OCI-LY1 (cell line): Measurements from ENCODE around the gene ETFB.

ENCODE experiments used
- H2AFZ ChIP-seq: fragments of 200-600 bp; sonication (generic), shearing (Covaris generic); 2 replicates; pipeline ENCODE4 v1.6.0; 2014; ENCODE audit warnings: antibody characterized with exemption, mild to moderate bottlenecking, low read length
- H3F3A ChIP-seq: fragments of 200-600 bp; sonication (generic), shearing (Covaris generic); 2 replicates; pipeline ENCODE4 v1.6.0; 2014; ENCODE audit warnings: mild to moderate bottlenecking, antibody characterized with exemption, low read length, moderate library complexity; ENCODE audit not compliant: insufficient read depth
- H3K27ac ChIP-seq: fragments of 200-600 bp; sonication (generic); 2 replicates; pipeline ENCODE4 v1.5.1; 2014; ENCODE audit warnings: low read length, mixed run types, mild to moderate bottlenecking, low read depth; ENCODE audit not compliant: poor library complexity, severe bottlenecking
- H3K27me3 ChIP-seq: fragments of 200-600 bp; sonication (generic); 2 replicates; pipeline ENCODE4 v1.6.0; 2014; ENCODE audit warnings: antibody characterized with exemption, mild to moderate bottlenecking, low read length, moderate library complexity; ENCODE audit not compliant: insufficient read depth
- H3K36me3 ChIP-seq: fragments of 200-600 bp; sonication (generic); 2 replicates; pipeline ENCODE4 v1.6.1; 2014; ENCODE audit warnings: mild to moderate bottlenecking, antibody characterized with exemption, low read length, moderate library complexity, mixed read lengths; ENCODE audit not compliant: insufficient read depth
- H3K4me1 ChIP-seq: fragments of 200-600 bp; sonication (generic); 2 replicates; pipeline ENCODE4 v1.5.1; 2014; ENCODE audit warnings: mild to moderate bottlenecking, low read length, moderate library complexity; ENCODE audit not compliant: insufficient read depth, severe bottlenecking
- H3K4me2 ChIP-seq: fragments of 200-600 bp; sonication (generic), shearing (Covaris generic); 2 replicates; pipeline ENCODE4 v1.6.1; 2014; ENCODE audit warnings: low read length
- H3K4me3 ChIP-seq: fragments of 200-600 bp; sonication (generic); 2 replicates; pipeline ENCODE4 v1.5.1; 2014; ENCODE audit warnings: low read length, low read depth, mild to moderate bottlenecking, mixed read lengths; ENCODE audit not compliant: poor library complexity, severe bottlenecking
- H3K79me2 ChIP-seq: fragments of 200-600 bp; shearing (Covaris generic); 2 replicates; pipeline ENCODE4 v1.6.1; 2016; ENCODE audit warnings: mixed run types, low read length, mixed read lengths; ENCODE audit not compliant: insufficient read depth
- H3K9ac ChIP-seq: fragments of 200-600 bp; sonication (generic), shearing (Covaris generic); 2 replicates; pipeline ENCODE4 v1.6.1; 2014; ENCODE audit warnings: mild to moderate bottlenecking, low read length, mixed read lengths
- H3K9me2 ChIP-seq: fragments of 200-600 bp; sonication (generic), shearing (Covaris generic); 2 replicates; pipeline ENCODE4 v1.6.1; 2014; ENCODE audit warnings: low read depth, mild to moderate bottlenecking, low read length, mixed read lengths
- H3K9me3 ChIP-seq: fragments of 200-600 bp; shearing (Covaris generic); 2 replicates; pipeline ENCODE4 v1.6.1; 2014; ENCODE audit warnings: low read length, mixed read lengths
- H4K20me1 ChIP-seq: fragments of 200-600 bp; sonication (generic), shearing (Covaris generic); 2 replicates; pipeline ENCODE4 v1.6.0; 2016; ENCODE audit warnings: mild to moderate bottlenecking, low read length; ENCODE audit not compliant: insufficient read depth
- CTCF ChIP-seq: fragments of 200-600 bp; sonication (generic), shearing (Covaris generic); IDR thresholded peaks from 2 replicates; pipeline ENCODE4 v1.5.1; 2017; ENCODE audit warnings: mild to moderate bottlenecking, antibody characterized with exemption, low read length, moderate library complexity, mixed read lengths
- EZH2 ChIP-seq: fragments of 200-600 bp; sonication (generic), shearing (Covaris generic); IDR thresholded peaks from 2 replicates; pipeline ENCODE4 v1.8.0; 2017; ENCODE audit warnings: borderline replicate concordance, mixed run types, mild to moderate bottlenecking, antibody characterized with exemption, low read length, moderate library complexity, mixed read lengths

The ETFB gene

GRCh38 chr19:51330366-51330765 lies 35.8 kb downstream of the ETFB start:
- H3K9me2 ChIP-seq = no peaks in the 10 kb centered on the region
- H3K4me1 ChIP-seq = no peaks in the 10 kb centered on the region
- no peaks in the 10 kb centered on the region for H3K79me2 ChIP-seq
- H3K36me3 ChIP-seq = no peaks in the 10 kb centered on the region; the same call in 1 of the 2 replicates
- no peak overlapping the region for H3K4me2 ChIP-seq
- H2AFZ ChIP-seq = no peak overlapping the region
- no peaks in the 10 kb centered on the region for H3K27me3 ChIP-seq
- no peak overlapping the region for H3K4me3 ChIP-seq
- no peaks in the 10 kb centered on the region for H3K9me3 ChIP-seq
- H3K27ac ChIP-seq = no peak overlapping the region
- no peaks in the 10 kb centered on the region for H3F3A ChIP-seq
- TF ChIP-seq CTCF (no peak), EZH2 (no peak)
- H4K20me1 ChIP-seq = no peaks in the 10 kb centered on the region
- no peak overlapping the region for H3K9ac ChIP-seq

- no peaks in the 10 kb centered on the region for H3K4me1 ChIP-seq
- TF ChIP-seq CTCF (no peak), EZH2 (no peak)
- H4K20me1 ChIP-seq = no peaks in the 10 kb centered on the region
These were observed 36.8 kb downstream of the ETFB start for GRCh38 chr19:51329411-51329810.

GRCh38 chr19:51327066-51328001 lies 38.9 kb downstream of the ETFB start:
- H3K4me3 ChIP-seq = no peak overlapping the region
- H3K4me1 ChIP-seq = no peaks in the 10 kb centered on the region
- no peaks in the 10 kb centered on the region for H3K9me2 ChIP-seq
- no peak for TF ChIP-seq EZH2
- no peak for TF ChIP-seq CTCF
- H2AFZ ChIP-seq = no peak overlapping the region
- H3K27ac ChIP-seq = no peak overlapping the region
- H3K27me3 ChIP-seq = no peaks in the 10 kb centered on the region
- no peaks in the 10 kb centered on the region for H3F3A ChIP-seq
- no peaks in the 10 kb centered on the region for H4K20me1 ChIP-seq
- H3K9me3 ChIP-seq = no peaks in the 10 kb centered on the region
- no peaks in the 10 kb centered on the region; the same call in 1 of the 2 replicates for H3K36me3 ChIP-seq
- H3K79me2 ChIP-seq = no peaks in the 10 kb centered on the region
- H3K4me2 ChIP-seq = no peak overlapping the region
- no peak overlapping the region for H3K9ac ChIP-seq

More at GRCh38 chr19:51329411-51329810, 36.8 kb downstream of the ETFB start:
- Histone ChIP-seq H3F3A (no peaks in the 10 kb centered on the region), H3K9me2 (no peaks in the 10 kb centered on the region), H3K4me3 (no peak overlapping the region), H2AFZ (no peak overlapping the region), H3K27ac (no peak overlapping the region), H3K36me3 (no peaks in the 10 kb centered on the region; the same call in 1 of the 2 replicates), H3K9me3 (no peaks in the 10 kb centered on the region), H3K79me2 (no peaks in the 10 kb centered on the region), H3K9ac (no peak overlapping the region), H3K4me2 (no peak overlapping the region), H3K27me3 (no peaks in the 10 kb centered on the region)
